ENCODE measurements around the gene AGRP.

The AGRP gene

GRCh38 chr16:67445913-67446907 lies 37.1 kb downstream of the AGRP start:
- no peak for FAIRE-seq
- no peak for DNase-seq (ENCODE audit: insufficient read length, low spot score)

DNA sequence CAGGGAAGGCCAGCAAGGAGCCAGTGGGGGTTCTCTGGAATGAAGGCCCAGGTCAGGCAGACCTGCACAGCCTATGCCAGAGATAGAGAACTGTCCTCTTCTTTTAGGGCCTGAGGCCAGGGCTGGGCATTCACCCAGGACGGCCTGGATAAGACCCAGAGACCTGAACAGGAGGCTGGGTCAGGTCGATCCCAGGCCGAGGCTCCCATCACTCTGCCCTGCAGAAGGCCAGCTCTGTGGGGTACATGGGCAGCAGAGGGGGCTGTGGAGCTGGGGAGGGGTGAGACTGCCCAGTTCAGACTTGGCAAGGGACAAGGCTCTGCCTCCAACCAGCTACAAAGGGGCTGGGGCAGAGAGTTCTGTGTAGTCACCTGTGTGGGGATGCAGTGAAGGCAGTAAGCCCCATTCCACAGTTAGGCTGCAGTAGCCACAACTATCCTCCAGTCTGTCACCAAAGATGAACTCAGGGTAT lies 37.9 kb downstream of the AGRP start:
- DNase-seq (ENCODE audit: insufficient read length, low spot score): no peak
- no peak for FAIRE-seq

- DNase-seq (ENCODE audit: insufficient read length, low spot score): no peak
- FAIRE-seq: no peak
Observed at GRCh38 chr16:67445126-67445426, 38.3 kb downstream of the AGRP start.

DNA sequence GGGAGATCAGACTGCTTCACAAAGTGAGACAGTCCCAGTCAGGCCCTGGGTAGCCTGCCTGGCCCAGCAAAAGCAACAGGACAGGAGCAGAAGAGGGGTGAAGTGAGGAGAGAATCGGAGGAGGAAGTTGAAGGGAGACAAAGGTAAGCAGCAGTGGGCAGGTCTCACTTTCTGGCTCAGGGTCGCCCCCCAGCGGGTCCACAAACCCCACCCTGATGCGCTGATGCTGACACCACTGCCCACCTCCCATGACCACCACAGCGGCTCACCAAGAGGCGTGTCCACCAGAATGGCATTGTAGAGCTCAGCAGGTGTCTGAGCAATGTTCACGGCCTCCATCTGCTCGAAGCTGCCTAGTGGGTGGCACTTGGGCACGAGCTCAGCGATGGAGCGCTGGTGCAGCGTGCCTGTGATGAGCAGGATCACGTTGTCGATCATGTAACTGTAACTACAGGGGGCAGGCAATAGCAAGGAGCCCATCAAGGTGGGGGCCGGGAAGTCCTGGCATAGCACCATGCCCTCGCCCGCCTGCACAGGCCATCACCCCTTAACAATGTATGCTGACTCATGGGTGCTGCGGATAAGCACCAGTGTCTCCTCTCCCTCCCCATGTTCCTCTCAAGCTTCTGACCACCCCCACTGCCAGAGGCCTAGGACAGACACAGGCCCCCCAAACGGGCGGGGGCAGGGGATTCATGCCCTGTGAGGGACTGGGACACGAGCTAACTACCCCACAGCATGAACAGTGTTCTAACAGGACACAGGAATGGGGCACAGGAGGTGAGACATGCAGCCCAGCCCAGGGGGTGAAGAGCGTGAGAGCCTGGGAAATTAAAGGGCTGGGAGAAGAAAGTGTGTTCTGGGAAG lies 38.9 kb downstream of the AGRP start:
- peak; percentile 58 for FAIRE-seq

DNA sequence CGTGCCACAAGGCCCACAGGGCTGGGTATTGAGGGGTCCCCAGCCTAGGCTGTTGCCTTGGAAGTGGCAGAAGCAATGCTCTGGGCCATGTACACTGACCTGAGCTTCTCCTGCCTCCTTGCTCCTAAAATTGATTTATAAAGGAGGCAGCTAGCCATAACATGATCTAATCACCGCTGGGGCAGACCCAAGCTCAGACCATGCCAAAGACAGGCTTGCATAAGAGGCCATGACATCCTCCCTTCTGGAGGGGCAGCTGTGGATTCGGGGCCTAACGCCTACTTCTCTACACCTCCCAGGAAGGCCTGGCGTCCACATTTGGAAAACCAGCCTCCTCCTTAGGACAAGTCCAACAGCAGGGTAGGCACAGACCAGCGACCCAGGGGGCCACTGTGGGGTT lies 40.1 kb downstream of the AGRP start:
- FAIRE-seq: no peak
- no peak for DNase-seq (ENCODE audit: insufficient read length, low spot score)

More for the DNA sequence above, 38.9 kb downstream of the AGRP start:
- DNase-seq (ENCODE audit: insufficient read length, low spot score): no peak

DNA sequence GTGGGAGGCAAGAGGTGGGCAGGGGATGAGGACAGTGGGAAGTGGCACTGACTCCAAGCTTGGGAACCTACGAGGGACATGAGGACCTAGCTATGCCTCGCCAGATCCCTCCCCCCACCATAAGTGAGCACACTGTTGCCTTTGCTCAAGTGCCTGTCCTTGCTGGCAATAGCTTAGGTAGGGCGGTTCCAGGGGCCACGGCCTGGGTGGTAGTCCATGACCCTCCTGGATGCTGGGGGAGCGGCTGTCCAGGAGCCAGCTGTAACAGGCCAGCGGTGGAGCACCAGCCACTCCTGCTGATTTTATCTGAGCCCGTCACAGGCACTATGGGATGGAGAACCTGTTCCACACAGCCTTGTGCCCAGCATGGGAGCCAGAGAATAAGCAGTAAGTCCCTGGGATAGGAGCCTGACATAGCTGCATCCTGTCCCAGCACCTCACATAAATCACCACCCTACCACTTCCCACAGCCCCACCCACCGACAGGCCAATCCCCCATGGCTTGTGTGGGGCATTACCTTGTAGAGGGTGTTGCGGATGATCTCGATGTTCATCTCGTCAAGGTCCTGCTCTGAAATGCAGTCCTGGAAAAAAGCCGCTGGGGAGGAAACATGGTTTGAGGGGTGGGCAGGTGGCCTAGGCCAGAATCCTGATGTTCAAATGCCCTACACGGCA lies 40.6 kb downstream of the AGRP start:
- no peak for FAIRE-seq
- DNase-seq (ENCODE audit: insufficient read length, low spot score): no peak

DNA sequence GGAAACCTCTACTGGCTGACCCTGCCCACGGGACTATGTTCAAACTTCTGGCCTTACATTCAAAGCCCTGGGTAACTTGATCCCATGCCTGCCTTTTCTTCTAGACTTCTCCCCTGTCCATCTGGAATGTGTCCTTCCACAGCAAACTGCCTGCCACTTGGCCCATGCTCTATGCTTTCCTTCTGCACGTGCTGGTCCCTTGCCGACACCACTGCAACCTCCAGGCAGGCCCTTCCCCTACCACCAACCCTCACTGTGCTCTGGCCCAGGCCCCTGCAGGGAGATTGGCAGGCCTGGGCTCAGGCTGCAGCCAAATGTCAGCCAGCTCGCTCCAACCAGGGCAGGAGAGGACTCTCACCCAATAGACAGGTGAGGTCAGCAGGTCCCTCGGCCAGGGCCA lies 41.4 kb downstream of the AGRP start:
- DNase-seq (ENCODE audit: insufficient read length, low spot score): no peak
- FAIRE-seq: no peak

- DNase-seq (ENCODE audit: insufficient read length, low spot score) (no peak), FAIRE-seq (peak; percentile 52)
Observed at GRCh38 chr16:67441271-67441753, 42.0 kb downstream of the AGRP start.

DNA sequence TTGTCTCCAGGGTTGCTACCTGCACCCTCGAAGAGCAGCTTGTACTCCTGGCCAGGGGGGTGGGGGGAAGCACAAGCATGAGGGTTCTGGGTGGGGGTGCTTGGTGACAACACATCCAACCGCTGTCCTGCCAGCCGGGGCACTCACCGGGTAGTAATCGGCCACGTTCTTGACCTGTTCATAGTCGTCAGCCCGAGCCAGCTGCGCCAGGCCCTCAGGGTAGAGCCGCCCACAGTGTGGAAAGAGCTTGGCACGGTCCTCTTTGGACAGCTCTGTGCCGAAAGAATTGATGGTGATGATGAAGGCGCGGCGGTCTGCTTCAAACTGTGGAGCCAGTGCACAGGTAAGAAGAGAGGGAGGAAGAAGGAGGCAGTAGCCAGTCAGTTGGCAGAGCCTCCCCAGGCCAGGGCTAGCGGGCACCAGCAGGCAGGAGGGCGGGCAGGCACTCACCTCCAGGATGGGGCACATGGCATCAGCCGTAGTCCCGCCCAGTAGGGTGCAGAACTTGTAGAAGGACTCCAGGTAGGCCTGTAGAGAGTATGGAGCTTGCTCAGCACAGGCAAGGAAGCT lies 44.4 kb downstream of the AGRP start:
- FAIRE-seq (no peak), DNase-seq (ENCODE audit: insufficient read length, low spot score) (no peak)

- DNase-seq (ENCODE audit: insufficient read length, low spot score) (no peak), FAIRE-seq (peak; percentile 63)
Observed at GRCh38 chr16:67438098-67438791, 45.1 kb downstream of the AGRP start.

DNA sequence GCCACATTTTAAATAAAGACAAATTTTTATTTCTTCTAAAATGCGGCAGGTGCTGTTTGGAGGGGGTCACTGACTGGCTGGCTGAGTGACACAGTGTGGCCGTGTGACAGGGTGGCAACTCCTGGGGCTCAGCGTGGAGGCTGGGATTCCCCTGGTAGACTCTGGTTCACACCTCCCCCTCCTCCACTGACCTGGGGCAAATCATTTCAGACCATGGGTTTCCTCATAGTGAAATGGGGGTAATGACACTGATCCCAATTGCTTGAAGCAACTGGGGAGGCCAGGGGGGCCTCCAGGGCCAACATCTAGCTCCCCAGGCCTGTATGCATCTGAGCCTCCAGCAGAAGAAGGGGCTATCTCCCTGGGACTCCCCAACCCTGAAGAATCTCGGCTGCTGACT lies 45.8 kb downstream of the AGRP start:
- no peak for FAIRE-seq

GRCh38 chr16:67436640-67437193 lies 46.6 kb downstream of the AGRP start:
- no peak for DNase-seq (ENCODE audit: insufficient read length, low spot score)
- FAIRE-seq: no peak

More for the DNA sequence above, 45.8 kb downstream of the AGRP start:
- no peak for DNase-seq (ENCODE audit: insufficient read length, low spot score)

DNA sequence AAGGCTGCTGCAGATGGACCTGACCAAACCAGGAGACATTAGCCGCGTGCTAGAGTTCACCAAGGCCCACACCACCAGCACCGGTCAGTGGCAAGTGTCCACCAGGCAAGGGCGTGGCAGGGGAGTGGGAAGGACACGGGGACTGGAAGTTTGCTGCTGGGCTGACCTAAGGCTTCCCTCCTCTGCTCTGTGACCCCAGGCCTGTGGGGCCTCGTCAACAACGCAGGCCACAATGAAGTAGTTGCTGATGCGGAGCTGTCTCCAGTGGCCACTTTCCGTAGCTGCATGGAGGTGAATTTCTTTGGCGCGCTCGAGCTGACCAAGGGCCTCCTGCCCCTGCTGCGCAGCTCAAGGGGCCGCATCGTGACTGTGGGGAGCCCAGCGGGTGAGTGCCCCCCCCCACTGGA lies 47.6 kb downstream of the AGRP start:
- FAIRE-seq: no peak
- DNase-seq (ENCODE audit: insufficient read length, low spot score): no peak

GRCh38 chr16:67433131-67433719 lies 50.1 kb downstream of the AGRP start:
- FAIRE-seq (peak; percentile 79), DNase-seq (ENCODE audit: insufficient read length, low spot score) (no peak)
